Neural cell (in vitro differentiated cells): ENCODE measurements around the gene CHPF2. TPM values are rescaled to one million over a fixed set of nuclear protein-coding genes. Genes with fewer than 3 reads are reported as not detected.

Source experiments
- H2AFZ ChIP-seq: fragments of 200-600, 300-800 bp; sonication (generic), shearing (Covaris generic); 2 replicates; pipeline ENCODE4 v1.6.0; 2014; ENCODE audit warnings: low read depth, mild to moderate bottlenecking, antibody characterized with exemption, low read length, moderate library complexity
- H3F3A ChIP-seq: fragments of 200-600 bp; shearing (Covaris generic); 2 replicates; pipeline ENCODE4 v1.6.1; 2016; ENCODE audit warnings: mild to moderate bottlenecking, moderate library complexity, mixed read lengths, antibody characterized with exemption, low read length; ENCODE audit not compliant: insufficient read depth, poor library complexity, severe bottlenecking
- H3K27ac ChIP-seq: fragments of 200-600, 300-800 bp; sonication (generic), shearing (Covaris generic); 2 replicates; pipeline ENCODE4 v1.5.1; 2014; ENCODE audit warnings: mild to moderate bottlenecking, low read length, moderate library complexity
- H3K27me3 ChIP-seq: fragments of 300-800, 200-600 bp; sonication (generic), shearing (Covaris generic); 2 replicates; pipeline ENCODE4 v1.6.0; 2014; ENCODE audit warnings: mild to moderate bottlenecking, low read depth, low read length, moderate library complexity; ENCODE audit not compliant: insufficient read depth
- H3K36me3 ChIP-seq: fragments of 300-800, 200-600 bp; sonication (generic), shearing (Covaris generic); 2 replicates; pipeline ENCODE4 v1.5.1; 2014; ENCODE audit warnings: mild to moderate bottlenecking, antibody characterized with exemption, low read length, moderate library complexity; ENCODE audit not compliant: insufficient read depth
- H3K4me2 ChIP-seq: fragments of 300-800, 200-600 bp; sonication (generic), shearing (Covaris generic); 2 replicates; pipeline ENCODE4 v1.6.0; 2014; ENCODE audit warnings: mild to moderate bottlenecking, low read length
- H3K4me3 ChIP-seq: fragments of 300-800, 200-600 bp; sonication (generic), shearing (Covaris generic); 2 replicates; pipeline ENCODE4 v1.5.1; 2014; ENCODE audit warnings: mild to moderate bottlenecking, low read length, moderate library complexity
- H3K79me2 ChIP-seq: fragments of 200-600 bp; shearing (Covaris generic); replicated peaks from 2 replicates; pipeline ENCODE4 v1.6.0; 2014; ENCODE audit warnings: mild to moderate bottlenecking, low read length, moderate library complexity; ENCODE audit not compliant: insufficient read depth
- H3K9ac ChIP-seq: fragments of 300-800, 200-600 bp; sonication (generic), shearing (Covaris generic); 2 replicates; pipeline ENCODE4 v1.6.1; 2016; ENCODE audit warnings: mild to moderate bottlenecking, low read length, mixed read lengths
- H3K9me2 ChIP-seq: fragments of 200-600 bp; shearing (Covaris generic); 2 replicates; pipeline ENCODE4 v1.6.1; 2016; ENCODE audit warnings: mild to moderate bottlenecking, low read length, mixed read lengths; ENCODE audit not compliant: insufficient read depth
- H3K9me3 ChIP-seq: fragments of 200-600, 300-800 bp; sonication (generic), shearing (Covaris generic); 2 replicates; pipeline ENCODE4 v1.6.1; 2016; ENCODE audit warnings: mild to moderate bottlenecking, mixed run types, low read length, moderate library complexity, mixed read lengths
- H4K20me1 ChIP-seq: fragments of 200-600 bp; shearing (Covaris generic); 2 replicates; pipeline ENCODE4 v1.6.1; 2016; ENCODE audit warnings: mild to moderate bottlenecking, mixed run types; ENCODE audit not compliant: insufficient read depth
- CTCF ChIP-seq: fragments of 450-650 bp; IDR thresholded peaks from 2 replicates; pipeline ENCODE4 v1.5.1; 2014; ENCODE audit warnings: antibody characterized with exemption, mild to moderate bottlenecking, moderate library complexity; ENCODE audit not compliant: poor library complexity, severe bottlenecking
- EP300 ChIP-seq: fragments of 450-650 bp; conservative IDR thresholded peaks from 2 replicates; pipeline ENCODE4 v1.6.1; 2014; ENCODE audit warnings: antibody characterized with exemption, mild to moderate bottlenecking, moderate library complexity; ENCODE audit not compliant: poor library complexity, severe bottlenecking
- EZH2 ChIP-seq: fragments of 200-600, 300-800 bp; shearing (Covaris generic), sonication (generic); IDR thresholded peaks from 2 replicates; pipeline ENCODE4 v1.6.1; 2014; ENCODE audit warnings: antibody characterized with exemption, low read length, borderline replicate concordance, mild to moderate bottlenecking; ENCODE audit not compliant: insufficient read depth, poor library complexity, severe bottlenecking
- MXI1 ChIP-seq: fragments of 450-650 bp; conservative IDR thresholded peaks from 2 replicates; pipeline ENCODE4 v1.6.1; 2014; ENCODE audit warnings: antibody characterized with exemption, mild to moderate bottlenecking; ENCODE audit not compliant: poor library complexity, severe bottlenecking
- POLR2AphosphoS5 ChIP-seq: IDR thresholded peaks from 2 replicates; pipeline ENCODE4 v1.6.1; 2012
- RAD21 ChIP-seq: fragments of 450-650 bp; conservative IDR thresholded peaks from 2 replicates; pipeline ENCODE4 v1.6.1; 2014; ENCODE audit warnings: antibody characterized with exemption, mild to moderate bottlenecking, moderate library complexity
- REST ChIP-seq: IDR thresholded peaks from 2 replicates; pipeline ENCODE4 v1.6.1; 2012; ENCODE audit warnings: borderline replicate concordance
- SMC3 ChIP-seq: fragments of 450-650 bp; conservative IDR thresholded peaks from 2 replicates; pipeline ENCODE4 v1.6.1; 2014; ENCODE audit warnings: antibody characterized with exemption, mild to moderate bottlenecking, moderate library complexity; ENCODE audit not compliant: poor library complexity
- TAF1 ChIP-seq: IDR thresholded peaks from 2 replicates; pipeline ENCODE4 v1.6.1; 2012; ENCODE audit warnings: low read depth
- polyA plus RNA-seq: library from polyadenylated mRNA; depleted of rRNA; stranded (reverse); fragments of >200 nt; gene quantifications from 2 replicates; pipeline ENCODE4 v1.2.3, GENCODE V29; 2014

CHPF2 gene
- polyA plus RNA-seq, 1 donor from 2014 or later: 22.5 TPM

- peaks cover 31% of the 10 kb centered on the region for H3K79me2 ChIP-seq
- H3F3A ChIP-seq: peaks cover 3% of the 10 kb centered on the region
- no peaks in the 10 kb centered on the region for H3K9me3 ChIP-seq
- H3K4me2 ChIP-seq: no peak overlapping the region
- H4K20me1 ChIP-seq: no peaks in the 10 kb centered on the region
- no peaks in the 10 kb centered on the region for H3K9me2 ChIP-seq
- H3K27me3 ChIP-seq: no peaks in the 10 kb centered on the region
- no peak overlapping the region for H2AFZ ChIP-seq
- H3K9ac ChIP-seq: no peak overlapping the region
- no peak overlapping the region for H3K27ac ChIP-seq
- TF ChIP-seq RAD21 (no peak), REST (no peak), EZH2 (no peak), SMC3 (no peak), MXI1 (no peak), CTCF (no peak), TAF1 (no peak), POLR2AphosphoS5 (no peak), EP300 (no peak)
- H3K36me3 ChIP-seq: no peaks in the 10 kb centered on the region
- peak overlapping the region; percentile 98 for H3K4me3 ChIP-seq
Measured at GRCh38 chr7:151231080-151231479, 1.2 kb upstream of the CHPF2 start.

- TF ChIP-seq RAD21 (no peak), MXI1 (no peak), SMC3 (no peak), TAF1 (no peak), POLR2AphosphoS5 (no peak), EP300 (no peak)
- Histone ChIP-seq H2AFZ (peak overlapping the region; percentile 36), H3K27ac (peak overlapping the region; percentile 63), H3K4me2 (peak overlapping the region; percentile 95), H3K9me2 (no peaks in the 10 kb centered on the region), H3K27me3 (no peaks in the 10 kb centered on the region), H3K79me2 (peaks cover 25% of the 10 kb centered on the region), H3K9me3 (no peaks in the 10 kb centered on the region), H3F3A (no peaks in the 10 kb centered on the region), H4K20me1 (no peaks in the 10 kb centered on the region), H3K4me3 (peak overlapping the region; percentile 98), H3K36me3 (no peaks in the 10 kb centered on the region), H3K9ac (peak overlapping the region; percentile 89)
Measured at GRCh38 chr7:151232917-151233701, 826 bp downstream of the CHPF2 start.
